ENCODE measurements around the gene ZNF628.

The ZNF628 gene

DNA sequence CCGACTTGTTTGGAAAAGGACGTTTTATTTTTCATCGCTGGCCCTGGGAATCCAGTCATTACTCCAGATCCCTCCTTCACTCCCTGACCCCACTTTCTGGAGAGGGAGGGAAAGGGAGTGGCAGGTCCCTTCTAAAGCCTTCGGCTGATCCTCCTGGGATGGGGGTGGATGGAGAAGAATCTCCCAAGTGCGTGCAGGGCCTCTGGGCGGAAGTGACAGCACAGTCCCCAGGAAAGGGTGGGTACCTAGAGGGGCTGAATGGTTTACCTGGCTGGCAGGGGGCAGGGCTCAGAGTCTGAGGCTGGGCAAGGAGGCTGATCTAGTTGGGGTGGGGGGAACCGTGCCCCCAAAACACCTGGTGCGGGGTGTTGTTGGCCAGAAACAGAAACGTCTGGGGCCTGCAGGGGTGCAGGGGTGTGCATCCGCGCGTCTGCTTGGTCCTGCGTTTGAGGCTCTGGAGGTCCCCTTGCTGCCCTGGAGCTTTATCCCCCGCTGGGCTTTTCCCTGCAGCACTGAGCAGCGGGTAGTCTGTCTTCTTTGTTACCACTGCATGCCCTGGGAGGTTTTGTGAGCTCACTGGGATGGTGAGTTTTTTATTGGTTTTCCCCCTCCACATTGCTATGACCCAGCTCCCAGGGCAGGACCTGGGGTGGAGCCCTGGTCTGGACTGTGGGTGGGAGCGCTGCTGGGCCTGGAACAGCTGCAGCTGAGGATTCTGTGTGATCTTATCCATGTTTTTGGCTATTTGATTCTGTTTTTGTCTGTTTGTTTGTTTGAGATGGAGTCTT is 3.0 kb upstream of the ZNF628 start:
- Histone ChIP-seq H3K27ac (no peak overlapping the region), H3K4me3 (no peak overlapping the region)
- no peak for DNase-seq (ENCODE audit: low spot score)
- TF ChIP-seq, protein P1, sequence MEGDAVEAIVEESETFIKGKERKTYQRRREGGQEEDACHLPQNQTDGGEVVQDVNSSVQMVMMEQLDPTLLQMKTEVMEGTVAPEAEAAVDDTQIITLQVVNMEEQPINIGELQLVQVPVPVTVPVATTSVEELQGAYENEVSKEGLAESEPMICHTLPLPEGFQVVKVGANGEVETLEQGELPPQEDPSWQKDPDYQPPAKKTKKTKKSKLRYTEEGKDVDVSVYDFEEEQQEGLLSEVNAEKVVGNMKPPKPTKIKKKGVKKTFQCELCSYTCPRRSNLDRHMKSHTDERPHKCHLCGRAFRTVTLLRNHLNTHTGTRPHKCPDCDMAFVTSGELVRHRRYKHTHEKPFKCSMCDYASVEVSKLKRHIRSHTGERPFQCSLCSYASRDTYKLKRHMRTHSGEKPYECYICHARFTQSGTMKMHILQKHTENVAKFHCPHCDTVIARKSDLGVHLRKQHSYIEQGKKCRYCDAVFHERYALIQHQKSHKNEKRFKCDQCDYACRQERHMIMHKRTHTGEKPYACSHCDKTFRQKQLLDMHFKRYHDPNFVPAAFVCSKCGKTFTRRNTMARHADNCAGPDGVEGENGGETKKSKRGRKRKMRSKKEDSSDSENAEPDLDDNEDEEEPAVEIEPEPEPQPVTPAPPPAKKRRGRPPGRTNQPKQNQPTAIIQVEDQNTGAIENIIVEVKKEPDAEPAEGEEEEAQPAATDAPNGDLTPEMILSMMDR (IDR thresholded peaks at IDR 0.05): no peak

DNA sequence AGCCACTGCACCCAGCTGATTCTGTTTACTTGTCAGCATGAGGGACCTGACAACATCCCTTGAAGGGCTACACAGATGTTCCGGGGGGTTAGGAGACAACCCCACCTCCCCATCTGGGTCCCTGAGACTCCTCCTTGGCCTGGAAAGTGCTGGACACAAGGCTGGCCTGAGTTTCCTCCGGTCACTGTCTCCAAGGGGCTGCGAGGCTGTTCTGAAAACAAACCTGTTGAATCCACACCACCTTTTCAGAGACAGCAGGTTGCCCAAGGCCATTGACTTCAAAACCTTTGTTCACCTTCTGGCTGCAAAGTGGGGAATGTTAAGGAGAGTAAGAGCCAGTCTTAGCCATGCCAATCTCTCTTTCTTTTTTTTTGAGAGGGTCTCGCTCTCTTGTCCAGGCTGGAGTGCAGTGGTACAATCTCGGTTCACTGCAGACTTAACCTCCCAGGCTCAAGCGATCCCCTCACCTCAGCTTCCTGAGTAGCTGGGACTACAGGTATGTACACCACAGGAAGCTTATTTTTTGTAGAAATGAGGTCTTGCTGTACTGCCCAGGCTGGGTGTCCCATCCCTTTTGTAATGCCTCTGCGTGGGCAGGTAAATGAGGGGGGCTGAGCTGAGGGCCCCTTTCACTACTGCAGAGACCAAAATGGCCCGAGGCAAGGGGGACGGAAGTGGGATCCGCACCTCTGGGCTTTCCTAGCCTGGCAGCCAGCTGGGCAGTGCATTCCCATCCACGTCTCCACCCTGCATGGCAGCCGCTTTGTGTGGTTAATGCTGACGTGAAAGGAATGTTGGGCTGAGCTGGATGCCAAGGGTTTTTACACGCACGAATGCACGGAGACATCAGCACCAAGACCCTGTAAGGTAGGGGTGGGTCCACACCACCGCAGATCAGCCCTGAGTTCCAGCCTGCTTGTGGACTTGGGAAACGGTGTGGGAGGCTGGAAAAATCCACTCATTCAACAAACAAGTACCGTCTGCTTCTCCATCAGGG is 1.9 kb upstream of the ZNF628 start:
- TF ChIP-seq, protein P1 (IDR thresholded peaks at IDR 0.05): no peak
- DNase-seq (ENCODE audit: low spot score): no peak
- no peak overlapping the region for H3K27ac ChIP-seq
- H3K4me3 ChIP-seq: no peak overlapping the region

DNA sequence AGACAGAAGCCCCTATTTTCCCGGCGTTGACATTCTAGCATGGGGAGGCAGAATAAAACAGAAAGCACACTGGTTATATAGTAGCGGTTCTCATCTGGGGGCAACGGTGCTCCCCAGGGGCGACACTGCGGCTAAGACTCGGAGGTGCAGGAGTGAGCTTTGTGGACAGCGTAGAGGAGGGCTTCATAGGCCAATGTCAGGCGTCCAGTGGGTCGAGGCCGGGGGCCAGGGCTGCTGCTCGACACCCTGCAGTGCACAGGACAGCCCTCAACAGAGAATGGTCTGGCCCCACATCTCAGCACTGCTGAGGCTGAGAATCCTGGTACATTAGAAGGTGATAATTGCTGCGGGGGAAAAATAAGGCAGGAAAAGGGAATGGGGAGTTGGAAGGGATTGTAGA is 1.5 kb downstream of the ZNF628 start:
- no peak overlapping the region for H3K27ac ChIP-seq
- TF ChIP-seq, protein P1 (IDR thresholded peaks at IDR 0.05): no peak
- peak overlapping the region; percentile 83 for H3K4me3 ChIP-seq
- DNase-seq (ENCODE audit: low spot score): no peak

DNA sequence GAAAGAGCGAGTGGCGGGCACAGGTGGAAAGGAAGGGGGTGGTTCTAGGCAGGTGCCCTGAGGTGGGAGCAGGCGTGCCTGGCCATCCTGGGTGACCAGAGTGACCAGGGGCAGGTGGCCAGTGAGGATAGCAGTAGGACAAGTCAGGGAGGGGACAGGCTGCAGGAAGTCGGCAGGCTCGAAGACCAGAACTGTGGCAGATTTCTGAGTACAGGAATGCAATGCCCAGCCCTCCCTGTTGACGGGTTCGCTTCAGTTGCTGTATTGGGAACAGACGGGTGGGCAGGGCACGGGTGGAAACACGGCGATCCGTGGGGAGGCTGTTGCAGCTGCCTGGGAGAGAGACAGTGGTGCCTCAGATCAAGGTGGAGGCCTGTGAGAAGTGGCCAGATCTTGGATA is 1.9 kb downstream of the ZNF628 start:
- no peak for DNase-seq (ENCODE audit: low spot score)
- H3K4me3 ChIP-seq: peak overlapping the region; percentile 83
- TF ChIP-seq, protein P1 (IDR thresholded peaks at IDR 0.05): no peak
- H3K27ac ChIP-seq: no peak overlapping the region

DNA sequence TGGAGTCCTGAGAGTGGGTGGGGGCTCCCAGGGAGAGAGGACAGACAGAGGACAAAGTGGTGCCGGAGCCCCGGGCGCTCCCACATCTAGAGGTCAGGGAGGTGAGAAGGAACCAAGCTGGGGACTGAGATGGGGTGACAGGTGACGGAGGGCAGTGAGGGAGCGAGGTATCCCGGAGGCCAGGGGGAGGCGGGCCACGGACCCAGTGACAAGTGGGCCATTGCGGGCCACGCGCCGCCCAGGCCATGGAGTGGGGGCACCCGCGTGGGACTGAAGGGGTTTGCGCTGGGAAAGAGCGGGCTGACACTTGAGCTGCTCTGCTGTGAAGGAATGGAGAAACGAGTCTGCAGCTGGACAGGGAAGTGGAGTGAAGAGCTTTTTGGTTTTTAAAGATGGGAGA is 2.6 kb downstream of the ZNF628 start:
- DNase-seq (ENCODE audit: low spot score): no peak
- Histone ChIP-seq H3K27ac (no peak overlapping the region), H3K4me3 (no peak overlapping the region)
- TF ChIP-seq, protein P1 (IDR thresholded peaks at IDR 0.05): no peak

DNA sequence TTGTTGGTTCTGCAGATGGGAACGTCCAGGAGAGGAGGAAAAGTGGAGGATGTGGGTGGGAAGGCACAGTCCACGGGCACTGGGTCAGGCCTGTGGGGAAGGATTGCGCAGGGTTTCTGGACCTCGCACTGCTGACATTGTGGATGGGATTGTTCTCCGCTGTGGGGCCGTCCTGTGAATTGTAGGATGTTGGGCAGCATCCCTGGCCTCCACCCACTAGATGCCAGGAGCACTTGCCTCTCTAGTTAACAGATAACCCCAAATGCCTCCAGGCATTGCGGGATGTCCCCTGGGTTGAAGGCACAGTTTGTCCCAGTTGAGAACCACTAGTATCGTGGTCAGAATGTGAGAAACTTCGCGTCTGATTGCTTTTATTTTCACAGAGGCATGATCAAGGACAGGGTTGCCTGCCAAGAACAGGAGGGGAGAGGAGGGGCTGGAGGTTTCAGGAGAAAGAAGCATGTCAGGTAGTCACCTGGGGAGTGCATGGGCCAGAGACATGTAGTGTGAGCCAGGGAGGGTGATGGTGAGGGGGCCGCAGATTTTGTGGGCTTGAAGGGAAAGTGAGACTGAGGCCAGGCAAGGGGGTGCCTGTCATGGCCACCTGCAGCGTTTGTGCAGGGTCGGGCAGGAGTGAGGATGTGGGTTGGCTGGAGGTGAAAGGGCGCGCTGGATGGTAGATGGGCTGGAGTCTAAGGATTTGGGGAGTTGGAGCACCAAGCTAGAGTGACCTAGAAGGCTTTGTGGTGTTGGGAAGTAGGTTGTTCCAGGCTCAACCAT is 3.2 kb downstream of the ZNF628 start:
- TF ChIP-seq, protein P1 (IDR thresholded peaks at IDR 0.05): no peak
- DNase-seq (ENCODE audit: low spot score): no peak
- Histone ChIP-seq H3K4me3 (no peak overlapping the region), H3K27ac (no peak overlapping the region)

All from coronary artery (tissue), 2 donors.